ENCODE measurements around the gene SNRNP25.
"Not testable (repeated sequence)": the region's sequence is repeated elsewhere in the genome, so short reads cannot be mapped to it uniquely, and the experiment has no call there.

The SNRNP25 gene

DNA sequence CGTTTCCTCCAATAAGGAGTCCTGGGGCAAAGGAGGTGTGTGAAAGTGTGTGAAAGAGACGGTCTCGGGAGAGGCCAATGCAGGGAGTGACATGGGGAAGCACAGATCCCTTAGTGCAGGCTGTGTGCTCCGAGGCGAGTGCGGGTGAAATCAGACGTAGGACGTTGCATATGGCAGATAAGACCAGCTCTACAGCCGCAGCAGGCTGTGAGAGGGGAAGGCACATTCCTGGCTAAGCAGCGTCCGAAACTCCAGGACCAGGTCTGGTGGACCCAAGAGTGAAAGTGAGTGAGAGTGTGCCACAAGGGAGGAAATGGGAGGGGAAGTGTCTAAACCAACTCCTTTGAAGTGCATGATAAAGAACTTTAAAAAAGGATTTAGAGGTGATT, 11.6 kb upstream of the SNRNP25 start:
- DNase-seq = no peak

DNA sequence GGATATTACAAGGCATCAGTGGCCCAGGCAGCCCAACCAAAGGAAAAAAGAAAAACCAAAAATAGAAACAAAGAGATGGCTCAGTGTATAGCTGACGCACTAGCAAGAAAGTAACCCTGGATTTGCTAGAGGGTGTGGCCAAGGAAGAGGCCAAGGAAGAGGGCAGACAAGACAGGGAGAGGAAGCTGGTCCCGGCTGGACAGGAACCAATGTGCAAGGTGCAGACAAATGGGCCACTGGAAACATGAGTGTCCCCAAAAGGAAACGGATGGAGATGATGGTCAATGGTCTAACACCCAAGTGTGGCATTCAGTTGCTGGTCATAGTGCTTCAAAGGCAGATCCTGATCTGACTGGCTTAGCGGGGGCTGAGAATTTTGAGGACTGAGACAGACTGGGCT, 10.9 kb upstream of the SNRNP25 start:
- DNase-seq = no peak

DNA sequence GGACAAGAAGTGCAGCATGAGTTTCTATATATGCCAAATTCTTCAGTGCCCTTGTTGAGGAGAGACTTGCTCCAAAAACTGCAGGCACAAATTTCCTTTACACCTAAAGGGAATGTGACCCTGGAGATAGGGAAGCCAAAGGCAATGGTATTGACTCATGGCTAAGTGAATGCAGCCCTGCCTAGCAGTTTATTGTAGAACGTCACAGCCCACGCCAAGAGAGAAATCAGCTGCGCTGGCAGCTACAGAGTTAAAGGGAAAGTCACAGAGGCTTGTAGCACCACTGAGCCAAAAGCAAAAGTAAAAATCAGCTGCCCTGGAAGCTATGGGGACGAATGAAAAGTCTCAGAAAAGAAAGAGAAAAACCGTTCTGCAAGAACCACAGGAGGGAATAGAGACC, 10.3 kb upstream of the SNRNP25 start:
- DNase-seq = no peak

DNA sequence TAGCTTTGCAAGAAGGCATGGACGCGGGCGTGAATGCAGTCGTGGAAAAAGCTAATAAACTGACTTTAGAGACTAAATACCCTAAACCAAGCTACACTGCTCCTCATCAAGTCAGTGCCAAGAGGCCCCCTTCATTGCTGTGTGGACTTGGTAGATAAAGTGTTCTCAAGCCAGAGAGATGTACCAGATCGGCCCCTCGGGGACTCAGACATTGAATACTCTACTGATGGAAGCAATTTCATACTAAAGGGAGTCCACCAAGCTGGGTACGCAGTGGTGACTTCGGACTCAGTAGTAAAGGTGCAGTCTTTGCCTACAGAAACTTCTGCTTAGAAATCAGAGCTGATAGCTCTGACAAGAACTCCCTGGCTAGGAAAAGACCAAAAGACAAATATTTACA, 9.0 kb upstream of the SNRNP25 start:
- no peak for DNase-seq

DNA sequence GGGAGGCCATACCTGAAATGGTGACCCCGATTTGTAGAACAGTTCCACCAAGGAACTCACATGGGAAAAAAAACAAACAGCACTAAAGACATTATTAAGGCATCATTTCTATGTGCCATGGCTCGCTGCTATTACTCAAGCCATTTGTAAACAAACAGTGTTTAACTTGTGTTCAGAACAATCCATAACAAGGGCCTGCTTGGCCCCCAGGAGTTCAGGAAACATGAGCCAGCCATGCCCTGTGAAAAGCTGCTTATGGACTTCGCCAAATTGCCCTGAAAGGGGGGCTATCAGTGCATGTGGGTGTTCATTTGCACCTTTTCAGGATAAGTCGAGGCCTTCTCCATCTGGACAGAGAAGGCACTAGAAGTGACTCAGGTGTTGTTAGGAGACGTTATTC, 8.2 kb upstream of the SNRNP25 start:
- no peak for DNase-seq

DNA sequence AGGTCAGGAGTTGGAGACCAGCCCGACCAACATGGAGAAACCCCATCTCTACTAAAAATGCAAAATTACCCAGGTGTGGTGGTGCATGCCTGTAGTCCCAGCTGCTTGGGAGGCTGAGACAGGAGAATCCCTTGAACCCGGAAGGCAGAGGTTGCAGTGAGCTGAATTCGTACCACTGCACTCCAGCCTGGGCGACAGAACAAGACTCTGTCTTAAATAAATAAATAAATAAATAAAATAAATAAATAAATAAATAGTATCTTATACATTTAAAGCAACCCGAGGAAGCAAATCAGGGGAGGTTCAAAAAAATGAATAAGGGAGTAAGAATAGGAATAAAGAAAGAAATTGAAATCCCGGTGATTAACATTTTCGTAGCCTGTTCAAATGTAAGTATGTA, 7.1 kb upstream of the SNRNP25 start:
- DNase-seq = not testable (repeated sequence)

DNA sequence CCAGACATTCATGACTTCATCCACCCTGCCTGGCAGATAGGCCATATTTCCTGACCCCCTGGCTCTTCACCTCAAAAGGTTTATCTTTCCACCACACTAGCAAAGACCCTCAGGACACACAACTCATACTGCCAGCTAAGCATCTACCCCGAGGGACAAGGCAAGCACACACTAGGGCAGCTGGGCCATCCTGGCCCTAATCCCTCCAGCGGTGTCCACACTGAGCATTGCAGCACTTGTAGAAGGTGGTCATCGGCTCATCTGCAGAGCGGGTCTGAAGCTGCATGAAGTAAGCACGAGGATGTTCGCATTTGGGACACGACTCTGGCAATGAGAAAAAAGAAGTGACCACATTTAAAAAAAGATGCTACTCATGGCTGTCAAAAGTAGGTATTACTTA, 6.4 kb upstream of the SNRNP25 start:
- no peak for DNase-seq

DNA sequence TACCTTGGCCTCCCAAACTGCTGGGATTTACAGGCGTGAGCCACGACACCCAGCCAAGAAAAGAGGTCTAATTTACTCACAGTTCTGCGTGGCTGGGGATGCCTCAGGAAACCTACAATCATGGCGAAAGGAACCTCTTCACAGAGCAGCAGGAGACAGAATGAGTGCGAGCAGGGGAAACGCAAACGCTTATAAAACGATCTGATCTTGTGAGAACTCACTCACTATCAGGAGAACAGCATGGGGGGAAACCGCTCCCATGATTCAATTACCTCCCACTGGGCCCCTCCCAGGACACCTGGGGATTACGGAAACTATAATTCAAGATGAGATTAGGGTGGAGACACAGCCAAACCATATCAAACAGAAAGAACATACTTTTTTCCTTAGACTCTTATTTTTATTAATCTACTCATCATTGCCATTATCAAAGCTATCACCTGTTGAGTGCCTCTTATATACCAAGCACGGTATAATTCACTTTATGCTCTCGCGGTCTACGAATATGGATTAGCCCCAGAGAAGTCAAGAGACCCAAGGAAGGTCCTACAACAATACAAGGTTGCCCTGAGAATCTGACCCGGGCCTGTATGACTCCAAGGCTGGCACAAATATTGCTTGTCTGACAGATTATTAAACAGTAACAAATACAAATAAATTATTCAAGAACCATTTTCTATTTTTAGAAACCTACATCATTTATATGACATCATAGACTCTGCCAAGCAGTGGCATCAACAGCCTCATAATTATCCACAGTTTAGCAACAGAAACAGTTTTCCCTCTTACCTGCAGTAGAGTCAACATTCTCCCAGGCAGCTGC, 2.6 kb upstream of the SNRNP25 start:
- DNase-seq = no peak

DNA sequence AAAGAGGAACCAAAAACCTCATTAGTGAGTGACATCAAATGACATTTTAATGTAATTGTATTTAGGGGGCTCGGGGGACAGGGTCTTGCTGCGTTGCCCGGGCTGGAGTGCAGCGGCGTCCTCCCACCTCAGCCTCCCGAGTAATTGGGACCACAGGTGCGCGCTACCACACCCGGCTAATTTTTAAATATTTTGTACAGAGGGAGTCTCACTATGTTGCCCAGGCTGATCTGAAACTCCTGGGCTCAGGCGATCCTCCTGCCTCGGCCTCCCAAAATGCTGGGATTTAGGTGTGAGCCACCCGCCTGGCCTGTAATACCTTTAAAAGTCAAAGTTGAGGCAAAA, 581 bp downstream of the SNRNP25 start:
- DNase-seq = no peak

DNA sequence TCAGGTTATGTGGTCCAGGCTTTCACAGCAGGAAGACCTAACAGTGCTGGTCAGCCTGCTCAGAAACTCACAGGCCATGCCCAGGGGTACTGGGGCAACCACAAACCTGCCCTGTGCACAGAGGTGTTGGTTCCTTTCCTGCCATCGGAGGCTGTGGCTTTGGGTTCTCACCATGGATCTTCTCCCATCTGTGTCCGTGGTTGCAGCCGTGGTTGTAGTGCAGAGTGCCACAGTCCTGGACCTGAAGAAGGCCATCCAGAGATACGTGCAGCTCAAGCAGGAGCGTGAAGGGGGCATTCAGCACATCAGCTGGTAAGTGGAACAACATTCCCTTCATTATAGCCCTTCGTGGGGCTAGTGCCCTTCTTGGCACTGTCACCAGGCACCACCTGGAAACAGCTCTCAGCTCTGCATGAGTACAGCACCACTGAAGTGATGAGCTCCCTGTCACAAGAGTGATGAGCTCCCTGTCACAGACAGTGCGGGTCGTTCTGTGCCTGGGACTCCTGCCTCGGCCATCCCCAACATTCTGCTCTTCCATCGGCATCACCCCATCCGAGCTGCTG, 2.0 kb downstream of the SNRNP25 start:
- DNase-seq = no peak

DNA sequence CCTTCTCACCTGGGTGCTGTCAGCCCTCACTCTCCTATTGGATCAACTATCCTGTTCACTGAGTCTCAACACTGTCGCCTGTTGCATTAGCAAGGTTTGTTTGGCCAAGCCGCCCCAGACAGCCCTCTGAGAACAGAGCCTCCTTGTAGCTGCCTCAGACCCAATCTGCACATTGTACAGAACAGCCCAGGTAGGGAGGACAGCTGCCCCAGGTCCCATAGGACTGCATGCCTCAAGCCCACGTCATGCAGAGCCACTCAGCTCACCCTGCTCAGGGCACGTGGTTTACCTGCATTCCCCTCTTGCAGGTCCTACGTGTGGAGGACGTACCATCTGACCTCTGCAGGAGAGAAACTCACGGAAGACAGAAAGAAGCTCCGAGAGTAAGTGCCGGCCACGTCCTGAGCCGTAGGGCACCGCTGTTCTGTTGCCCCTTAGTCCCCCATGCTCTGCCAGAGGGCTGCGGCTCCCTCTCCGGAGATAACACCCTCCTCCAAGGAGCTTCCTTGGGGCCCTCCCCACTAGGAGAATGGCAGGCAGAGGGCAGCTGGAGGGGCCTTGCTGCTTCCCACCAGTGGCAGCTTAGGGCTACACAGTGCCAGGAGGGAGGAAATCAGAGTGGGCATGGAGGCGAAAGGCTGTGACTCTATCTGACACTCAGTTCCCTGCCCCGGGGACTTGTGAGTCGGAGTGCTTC, 2.8 kb downstream of the SNRNP25 start:
- DNase-seq = no peak

DNA sequence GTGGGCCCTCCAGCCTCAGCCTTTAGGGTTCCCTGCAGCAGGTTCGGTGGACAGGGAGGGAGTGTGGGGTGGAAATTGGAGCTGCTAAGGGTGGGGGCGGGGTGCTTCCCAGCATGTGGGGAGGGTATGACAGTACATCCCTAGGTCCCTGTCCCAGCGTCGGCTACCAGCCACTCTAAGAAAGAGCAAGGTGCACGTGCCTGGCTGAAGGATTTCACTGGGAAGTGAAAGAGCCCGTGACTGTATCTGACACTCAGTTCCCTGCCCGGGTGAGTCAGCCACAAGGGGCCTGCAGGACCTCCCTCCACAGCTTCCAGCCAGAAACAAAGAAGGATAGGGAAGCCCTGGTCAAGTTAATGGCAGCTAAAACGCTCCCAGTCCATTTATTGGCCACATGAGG, 4.1 kb downstream of the SNRNP25 start:
- no peak for DNase-seq

DNA sequence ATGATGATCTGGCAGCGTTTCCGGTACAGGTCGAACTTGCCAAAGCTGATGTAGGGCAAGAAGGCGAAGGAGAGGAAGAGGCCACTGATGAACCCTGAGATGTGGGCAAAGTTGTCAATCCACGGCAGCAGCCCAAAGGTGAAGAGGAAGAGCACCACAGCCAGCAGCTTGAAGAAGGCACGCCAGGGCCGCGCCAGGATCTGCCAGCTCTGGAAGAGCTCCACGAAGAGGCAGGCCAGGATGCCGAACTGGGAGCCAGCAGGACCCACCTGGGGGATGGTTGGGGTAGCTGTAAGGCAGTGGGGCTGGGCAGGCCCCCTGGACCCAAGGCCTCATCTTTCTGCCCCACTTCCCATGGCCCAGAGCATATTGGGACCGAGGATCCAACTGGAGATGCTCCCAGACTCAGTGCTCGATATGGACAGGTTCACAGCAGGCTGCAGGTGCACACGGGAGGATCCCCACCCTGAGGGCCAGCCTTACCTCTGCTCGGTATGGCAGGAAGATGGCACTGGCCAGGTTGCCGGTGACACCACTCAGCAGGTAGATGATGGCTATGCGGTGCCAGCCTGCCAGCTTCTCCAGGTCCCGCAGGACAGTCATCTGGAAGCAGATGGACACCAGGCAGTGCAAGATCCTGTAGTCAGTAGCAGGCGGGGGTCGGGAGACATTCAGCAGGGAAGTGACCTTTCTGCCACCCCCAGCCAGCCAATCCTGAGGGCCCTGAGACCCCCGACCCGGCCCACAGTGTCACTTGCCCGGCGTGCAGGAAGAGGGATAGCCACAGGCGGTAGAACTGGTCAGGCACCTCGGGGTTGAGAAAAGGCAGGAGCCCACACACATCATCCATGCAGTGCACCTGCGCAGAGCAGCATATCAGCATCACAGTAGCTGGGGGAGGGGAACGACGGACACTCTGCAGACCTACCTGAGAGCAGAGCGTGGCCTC, 5.1 kb downstream of the SNRNP25 start:
- DNase-seq = no peak

DNA sequence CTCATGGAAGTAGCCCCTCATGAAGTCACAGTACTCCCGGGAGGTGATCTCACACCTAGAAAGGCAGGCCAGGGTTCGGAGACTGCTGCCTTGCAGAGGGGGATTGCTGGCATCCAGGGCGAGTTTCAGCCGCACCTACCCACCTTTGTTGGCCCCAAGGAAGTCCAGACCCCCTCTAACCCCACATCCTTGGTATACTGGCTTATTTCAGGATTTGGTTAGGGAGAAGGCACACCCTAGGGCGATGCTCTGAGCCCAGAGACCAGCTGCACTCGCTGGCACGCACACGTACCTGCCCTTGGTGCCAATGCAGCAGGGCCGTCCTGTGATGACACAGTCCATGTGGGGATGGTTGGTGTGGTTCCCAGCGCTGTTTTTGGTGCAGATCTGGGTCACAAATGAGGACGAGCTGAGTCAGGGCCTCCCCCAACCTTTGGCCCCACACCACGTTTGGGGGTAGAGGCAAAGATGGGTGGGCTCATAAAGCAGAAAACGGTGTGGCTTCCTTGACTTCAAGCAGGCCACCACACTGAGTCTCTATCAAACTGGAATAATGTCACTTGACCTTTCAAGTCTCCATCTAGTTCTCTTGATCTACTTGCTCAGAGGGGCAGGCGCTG, 5.9 kb downstream of the SNRNP25 start:
- no peak for DNase-seq

DNA sequence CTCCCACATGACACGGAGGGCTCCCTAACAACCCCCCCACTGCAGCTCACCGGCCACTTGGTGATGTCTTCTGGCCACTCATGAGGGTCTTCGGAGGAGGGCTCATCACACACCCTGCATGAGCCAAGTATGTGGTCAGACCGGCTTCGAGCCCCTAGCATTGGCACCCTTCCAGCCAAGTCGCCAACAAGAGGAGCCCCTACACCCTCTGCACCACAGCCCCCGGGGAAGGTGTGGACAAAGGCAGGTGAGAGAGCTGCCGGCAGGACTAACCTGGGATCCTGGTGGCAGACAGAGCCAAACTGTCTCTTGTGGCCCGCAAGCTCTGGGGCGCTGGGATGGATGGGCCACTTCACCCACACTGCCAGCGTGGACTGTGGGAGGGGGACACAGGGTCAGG, 6.5 kb downstream of the SNRNP25 start:
- DNase-seq = no peak

DNA sequence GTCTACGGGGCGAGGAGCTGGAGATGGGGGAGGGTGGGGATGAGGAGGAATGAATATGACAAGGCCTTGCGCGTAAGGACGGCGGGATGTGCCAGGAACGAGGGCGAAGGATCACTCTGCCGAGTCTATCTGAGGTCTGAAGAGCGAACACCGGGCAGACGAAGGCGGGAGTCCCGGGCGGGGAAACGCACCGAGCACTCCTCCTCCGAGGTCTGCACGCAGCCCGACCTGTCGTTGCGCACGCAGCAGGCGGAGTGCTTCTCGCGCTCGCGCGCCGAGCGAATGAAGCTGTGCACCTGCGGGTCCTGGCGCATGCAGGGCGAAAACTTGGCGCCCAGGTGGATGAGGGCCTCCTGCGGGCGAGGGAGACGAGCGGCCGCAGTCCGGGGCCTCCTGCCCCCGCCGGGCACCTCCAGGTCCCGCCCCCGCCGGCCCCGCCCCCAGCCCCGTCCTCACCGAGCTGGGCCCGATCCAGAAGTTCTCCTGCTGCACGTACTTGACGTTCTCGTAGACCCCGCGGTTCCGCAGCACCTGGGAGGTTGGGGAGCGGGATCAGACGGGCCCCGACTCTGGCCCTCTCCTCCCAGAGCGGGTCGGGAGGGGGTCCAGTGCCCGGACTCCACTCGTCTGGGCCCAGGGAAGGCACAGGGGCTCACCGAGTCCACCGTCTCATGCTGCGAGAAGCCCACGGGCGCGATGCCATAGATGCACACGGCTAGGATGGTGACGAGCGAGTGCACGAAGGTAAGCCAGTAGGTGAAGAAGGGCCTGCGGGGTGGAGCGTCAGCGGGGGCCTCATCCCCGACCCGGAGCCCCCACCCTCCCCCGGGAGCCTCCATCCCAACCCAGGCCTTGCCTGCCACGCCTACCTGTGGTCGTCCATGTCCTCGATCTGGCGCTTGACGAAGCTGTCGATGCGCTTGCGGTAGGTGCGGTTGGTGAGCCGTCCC, 7.6 kb downstream of the SNRNP25 start:
- DNase-seq = no peak

DNA sequence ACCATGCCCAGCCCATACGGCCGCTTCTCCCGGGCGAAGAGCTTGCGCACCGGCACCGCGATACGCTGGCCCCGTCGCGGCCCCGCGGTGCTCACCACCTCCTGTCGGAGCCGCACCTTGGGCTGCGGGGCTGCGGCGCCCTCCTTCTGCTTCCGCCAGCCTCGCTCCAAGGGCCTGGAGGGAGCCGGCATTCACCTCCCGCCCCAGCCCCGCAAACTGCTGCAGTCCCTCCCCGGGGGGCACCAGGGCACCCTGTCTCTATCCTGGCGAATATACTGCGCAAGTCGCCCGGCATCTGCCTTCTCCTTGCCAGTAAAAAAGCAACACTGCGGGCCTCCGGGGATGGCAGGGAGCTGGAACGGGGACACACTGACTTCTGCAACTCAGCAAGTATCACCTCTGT, 8.3 kb downstream of the SNRNP25 start:
- DNase-seq = no peak

DNA sequence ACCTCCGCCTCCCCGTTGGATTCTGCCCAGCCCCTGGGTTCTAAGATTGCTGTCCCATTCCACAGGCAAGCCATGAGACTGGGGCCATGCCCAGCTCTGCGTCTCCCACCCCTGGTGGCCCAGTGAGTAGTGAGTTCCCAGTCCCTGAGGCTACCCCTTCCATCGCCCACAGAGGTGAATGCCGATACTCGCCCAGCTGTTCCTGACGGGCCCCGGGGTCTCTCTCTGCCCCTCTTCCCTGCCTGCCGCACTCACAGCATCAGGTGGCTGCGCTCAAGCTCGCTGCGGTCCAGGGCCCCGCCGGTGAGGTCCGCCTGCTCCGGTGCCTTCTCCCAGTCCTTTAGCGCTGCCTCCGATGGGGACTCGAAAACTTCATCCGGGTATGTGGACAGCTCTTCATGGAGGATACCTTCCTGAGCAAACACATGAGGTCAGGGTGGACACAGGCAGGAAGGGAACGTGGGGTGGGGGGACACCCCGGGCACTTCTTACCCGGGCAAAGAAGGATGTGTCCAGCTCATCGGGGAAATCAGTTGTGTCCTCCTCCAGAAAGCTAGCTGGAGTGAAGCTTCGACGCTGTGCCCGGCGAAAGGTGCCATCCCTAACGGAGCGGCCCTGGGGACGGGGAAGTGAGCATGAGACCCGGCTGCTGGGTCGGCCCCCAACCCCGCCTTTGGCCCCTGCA, 8.8 kb downstream of the SNRNP25 start:
- no peak for DNase-seq

DNA sequence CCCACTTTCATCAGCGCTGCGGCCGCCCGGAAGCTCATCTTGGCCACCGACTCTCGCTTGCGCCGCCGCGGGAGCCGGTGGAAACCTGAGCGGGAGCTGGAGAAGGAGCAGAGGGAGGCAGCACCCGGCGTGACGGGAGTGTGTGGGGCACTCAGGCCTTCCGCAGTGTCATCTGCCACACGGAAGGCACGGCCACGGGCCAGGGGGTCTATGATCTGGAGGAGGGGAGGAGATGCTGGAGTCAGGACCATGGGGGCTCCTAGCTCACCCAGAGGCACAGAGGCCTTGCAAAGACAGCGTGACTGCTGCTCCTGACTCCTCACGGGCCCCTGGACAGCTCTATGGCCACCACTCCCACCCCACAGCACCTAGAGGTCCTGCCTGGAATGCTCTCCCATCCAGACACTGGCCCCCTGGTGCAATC, 9.4 kb downstream of the SNRNP25 start:
- no peak for DNase-seq

DNA sequence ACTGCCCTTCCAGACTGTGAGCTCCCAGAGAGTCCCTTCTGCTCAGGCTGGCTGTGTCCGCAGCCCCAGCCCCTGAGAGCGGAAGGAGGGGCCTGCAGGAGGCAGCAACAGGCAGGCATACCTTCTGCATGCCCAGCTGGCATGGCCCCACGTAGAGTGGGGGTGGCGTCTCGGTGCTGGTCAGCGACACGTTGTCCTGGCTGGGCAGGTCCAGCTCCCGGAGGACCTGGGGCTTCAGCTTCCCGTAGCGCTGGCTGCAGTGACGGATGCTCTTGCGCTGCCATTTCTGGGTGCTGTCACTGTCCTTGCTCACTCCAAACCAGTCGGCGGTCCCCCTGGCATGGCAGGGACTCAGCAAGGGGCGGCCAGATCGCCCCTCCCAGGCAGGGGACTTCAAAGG, 9.8 kb downstream of the SNRNP25 start:
- DNase-seq = no peak

Data from amniotic stem cell (primary cell).